Spleen (tissue), 11 donors: ENCODE results near the gene ZNF462. TPM values are rescaled to one million over a fixed set of nuclear protein-coding genes. Genes with fewer than 3 reads are reported as not detected.
A peak's percentile ranks its signal among the peaks of the same experiment; 100 is the strongest.

Experiments
- DNase-seq: peaks from one replicate; pipeline ENCODE4 v3.0.0-alpha.2; 2020
- H3K27ac ChIP-seq, 8 donors: fragments of 200-600 bp; sonication (generic) in 7 of 8; 1 replicate in 4 of 8; 2 replicates in 4 of 8; pipeline versions ENCODE4 v1.5.0 to v1.8.0; 2016 to 2021; ENCODE audit warnings: inconsistent platforms in 4 of 8, mild to moderate bottlenecking in 4 of 8, moderate library complexity in 1 of 8
- H3K27me3 ChIP-seq, 7 donors: fragments of 200-600 bp; sonication (generic) in 6 of 7; replicated peaks in 1 of 7; 1 replicate in 4 of 7; 2 replicates in 3 of 7; pipeline versions ENCODE4 v1.5.0 to v1.8.0; 2016 to 2021; ENCODE audit warnings: inconsistent platforms in 3 of 7, mild to moderate bottlenecking in 1 of 7
- H3K36me3 ChIP-seq, 6 donors: fragments of 200-600 bp; sonication (generic) in 5 of 6; 1 replicate in 4 of 6; 2 replicates in 2 of 6; pipeline versions ENCODE4 v1.5.0 to v1.8.0; 2016 to 2021; ENCODE audit warnings: inconsistent platforms in 2 of 6
- H3K4me1 ChIP-seq, 6 donors: fragments of 200-600 bp; sonication (generic) in 5 of 6; 1 replicate in 3 of 6; 2 replicates in 3 of 6; pipeline versions ENCODE4 v1.5.0 to v1.8.0; 2016 to 2021; ENCODE audit warnings: inconsistent platforms in 3 of 6
- H3K4me3 ChIP-seq, 8 donors: fragments of 200-600 bp; sonication (generic) in 7 of 8; 1 replicate in 4 of 8; 2 replicates in 4 of 8; pipeline versions ENCODE4 v1.5.0 to v1.8.0; 2016 to 2021; ENCODE audit warnings: inconsistent platforms in 4 of 8, mild to moderate bottlenecking in 4 of 8, moderate library complexity in 2 of 8
- H3K9me3 ChIP-seq, 8 donors: fragments of 200-600 bp; sonication (generic) in 7 of 8; 1 replicate in 4 of 8; 2 replicates in 4 of 8; pipeline versions ENCODE4 v1.5.0 to v1.8.0; 2016 to 2021; ENCODE audit warnings: inconsistent platforms in 4 of 8
- CTCF ChIP-seq, 11 experiments: fragments of 200-600 bp in 7 of 11; fragments of 450-650 bp in 4 of 11; sonication (generic) in 4 of 11; IDR thresholded peaks in 8 of 11; conservative IDR thresholded peaks in 3 of 11; 1 replicate in 7 of 11; 2 replicates in 4 of 11; pipeline versions ENCODE4 v1.4.0 to v1.8.0; 2016 to 2021; ENCODE audit warnings: antibody characterized with exemption in 11 of 11, inconsistent platforms in 4 of 11, mild to moderate bottlenecking in 1 of 11
- POLR2A ChIP-seq, 3 donors: fragments of 450-650 bp; IDR thresholded peaks; one replicate each; pipeline ENCODE4 v1.5.1; 2017; ENCODE audit warnings: antibody characterized with exemption in 3 of 3, mild to moderate bottlenecking in 1 of 3
- POLR2AphosphoS5 ChIP-seq, 3 donors: sonication (generic); formaldehyde crosslinking; IDR thresholded peaks; one replicate each; pipeline ENCODE4 v1.5.1; 2017; ENCODE audit warnings: antibody characterized with exemption in 3 of 3
- WGBS, 5 donors: extraction: QIAGEN DNeasy Blood & Tissue Kit in 3 of 5; methylation state at CpG; one replicate each; pipeline versions ENCODE4 v1.1.5 to v1.1.7; 2013 to 2018; 5-methylcytosine and 5-hydroxymethylcytosine counted together
- intact Hi-C: fragments of 100-400 bp; cut with DNase I; formaldehyde crosslinking; loops from one replicate; pipeline ENCODE4 v1.15.0; 2023; ENCODE audit warnings: low total_unique reads
- polyA plus RNA-seq, 3 donors: library from polyadenylated mRNA; stranded (reverse); fragments of 200-250 nt; gene quantifications; one replicate each; pipeline ENCODE4 v1.2.1, GENCODE V29; 2013
- total RNA-seq, 7 donors: library from RNA; depleted of rRNA in 3 of 7; stranded (reverse); fragments of >200 nt in 3 of 7; fragmentation: NEBNext Ultra II Directional in 4 of 7; extraction: Animal tissue kit (Norgen Biotek cat#: 25700) in 4 of 7; gene quantifications; one replicate each; pipeline versions ENCODE4 v1.1.0 to v1.2.1, GENCODE V29; 2016 to 2021
- donor health status: healthy with polysubstance abuse.
- donor health status: DM: no; HTN: no; CAD: no; lungs with moderate emphysema.
- donor health status: DM: no; HTN: no; CAD: no.
- donor health status: Bipolar disorder and iron deficiency.
- donor health status: healthy.
- donor health status: DM: no; HTN: no; CAD: no.
- donor health status: DM: yes; HTN: yes; CAD: no.

The ZNF462 gene
- total and polyA plus RNA-seq, 10 donors = 0.36 to 38.9 (median 20.3) TPM

GRCh38 chr9:106868087-106868486, 5.1 kb downstream of the ZNF462 start:
- H3K4me1 ChIP-seq = peaks cover 9 to 39% (median 27%) of the 10 kb centered on the region in 6 donors
- H3K9me3 ChIP-seq = no peaks in the 10 kb centered on the region
- TF ChIP-seq CTCF (IDR thresholded peaks at IDR 0.05 in 8 of 11, conservative IDR thresholded peaks at IDR 0.05 in 3 of 11) (no peak), POLR2A (IDR thresholded peaks at IDR 0.05) (no peak), POLR2AphosphoS5 (IDR thresholded peaks at IDR 0.05) (no peak)
- DNase-seq = no peak
- no peak overlapping the region for H3K4me3 ChIP-seq
- H3K36me3 ChIP-seq = no peaks in the 10 kb centered on the region
- WGBS, 5 donors = 57 to 77% (median 74%) methylated on average over 1 of the region's 1 CpG
- H3K27ac ChIP-seq = peak overlapping the region in 7 of 8 donors; percentile 45 to 69 (median 57)
- peaks cover 0 to 23% (median 0%) of the 10 kb centered on the region in 7 donors for H3K27me3 ChIP-seq
- intact Hi-C loops = no loop called here

DNA sequence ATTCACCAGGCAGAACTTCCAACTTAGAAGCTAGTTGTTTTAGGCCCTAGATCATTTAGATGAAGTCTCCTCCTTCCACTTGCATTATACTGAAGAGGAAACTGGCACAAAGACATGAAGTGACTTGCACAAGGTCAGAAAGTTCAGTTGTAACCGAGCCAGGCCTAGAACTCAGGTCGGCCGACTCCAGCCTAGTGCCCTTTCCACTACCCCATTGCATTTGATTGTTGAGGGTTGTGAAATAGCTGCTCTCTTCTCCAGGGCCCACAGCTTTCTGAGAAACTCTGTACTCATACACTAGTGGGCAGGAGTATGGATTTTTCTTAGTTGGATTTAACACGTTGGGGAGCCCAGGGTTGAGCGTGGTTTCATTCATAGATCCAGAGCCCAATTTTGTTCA, 5.6 kb downstream of the ZNF462 start:
- Histone ChIP-seq H3K4me3 (no peak overlapping the region), H3K27me3 (peaks cover 0 to 18% (median 0%) of the 10 kb centered on the region in 7 donors), H3K27ac (peak overlapping the region in 7 of 8 donors; percentile 45 to 69 (median 57)), H3K4me1 (peaks cover 9 to 37% (median 27%) of the 10 kb centered on the region in 6 donors), H3K36me3 (no peaks in the 10 kb centered on the region), H3K9me3 (no peaks in the 10 kb centered on the region)
- DNase-seq = no peak
- 44 to 76% (median 63%) methylated on average over 5 of the region's 5 CpGs for WGBS, 5 donors
- peak in 1 of 3 donors; percentile 11 for TF ChIP-seq POLR2AphosphoS5 (IDR thresholded peaks at IDR 0.05)
- TF ChIP-seq POLR2A (IDR thresholded peaks at IDR 0.05) = no peak
- no peak for TF ChIP-seq CTCF (IDR thresholded peaks at IDR 0.05 in 8 of 11, conservative IDR thresholded peaks at IDR 0.05 in 3 of 11)
- intact Hi-C loops = no loop called here

GRCh38 chr9:106869028-106869427, 6.1 kb downstream of the ZNF462 start:
- intact Hi-C loops = no loop called here
- Histone ChIP-seq H3K27ac (peak overlapping the region in 7 of 8 donors; percentile 45 to 69 (median 57)), H3K4me3 (no peak overlapping the region), H3K9me3 (no peaks in the 10 kb centered on the region), H3K27me3 (peaks cover 0 to 13% (median 0%) of the 10 kb centered on the region in 7 donors), H3K36me3 (no peaks in the 10 kb centered on the region), H3K4me1 (peaks cover 9 to 37% (median 27%) of the 10 kb centered on the region in 6 donors)
- 61 to 85% (median 71%) methylated on average over 2 of the region's 2 CpGs for WGBS, 5 donors
- DNase-seq = no peak
- TF ChIP-seq POLR2A (IDR thresholded peaks at IDR 0.05) (peak in 1 of 3 donors; percentile 11), POLR2AphosphoS5 (IDR thresholded peaks at IDR 0.05) (no peak)

DNA sequence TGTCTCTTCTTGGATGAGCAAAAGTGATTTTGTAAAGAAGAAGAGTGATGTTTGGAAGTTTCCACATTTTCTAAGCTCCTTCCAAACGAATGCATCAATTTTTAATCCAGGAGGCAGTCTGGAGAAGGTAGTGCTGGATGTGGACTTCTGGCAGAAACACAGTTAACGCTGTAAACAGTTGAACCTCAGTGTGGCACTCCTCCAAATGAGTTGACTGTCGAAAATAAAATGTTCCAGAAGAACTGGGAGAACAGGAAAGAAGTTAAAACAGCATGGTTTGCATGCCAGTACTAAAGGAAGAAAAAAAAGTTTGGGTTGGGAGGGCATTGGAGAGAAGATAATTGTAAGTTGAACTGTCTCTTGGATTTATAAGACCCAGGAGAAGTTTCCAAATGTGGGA, 6.5 kb downstream of the ZNF462 start:
- Histone ChIP-seq H3K9me3 (no peaks in the 10 kb centered on the region), H3K36me3 (no peaks in the 10 kb centered on the region), H3K27me3 (peaks cover 0 to 9% (median 0%) of the 10 kb centered on the region in 7 donors), H3K27ac (peak overlapping the region in 7 of 8 donors; percentile 45 to 69 (median 57)), H3K4me3 (no peak overlapping the region), H3K4me1 (peaks cover 9 to 35% (median 25%) of the 10 kb centered on the region in 6 donors)
- no peak for DNase-seq
- intact Hi-C loops = no loop called here
- TF ChIP-seq POLR2A (IDR thresholded peaks at IDR 0.05) (no peak), POLR2AphosphoS5 (IDR thresholded peaks at IDR 0.05) (no peak), CTCF (IDR thresholded peaks at IDR 0.05 in 8 of 11, conservative IDR thresholded peaks at IDR 0.05 in 3 of 11) (no peak)
- WGBS, 5 donors = 41 to 61% (median 50%) methylated on average over 3 of the region's 3 CpGs
